ENCODE results near the gene MRPS31. TPM values are rescaled to one million over a fixed set of nuclear protein-coding genes. Genes with fewer than 3 reads are reported as not detected.

Gene MRPS31
- total RNA-seq: 22.2 TPM
- long read RNA-seq, transcript MRPS31-201 (7 exons, 1,462 nt): major isoform, 37 of 50 reads
- long read RNA-seq, partial matches to known transcripts: 5 of 50 reads
- long read RNA-seq, other reads (novel, unspliced or antisense): 7 of 50 reads

DNA sequence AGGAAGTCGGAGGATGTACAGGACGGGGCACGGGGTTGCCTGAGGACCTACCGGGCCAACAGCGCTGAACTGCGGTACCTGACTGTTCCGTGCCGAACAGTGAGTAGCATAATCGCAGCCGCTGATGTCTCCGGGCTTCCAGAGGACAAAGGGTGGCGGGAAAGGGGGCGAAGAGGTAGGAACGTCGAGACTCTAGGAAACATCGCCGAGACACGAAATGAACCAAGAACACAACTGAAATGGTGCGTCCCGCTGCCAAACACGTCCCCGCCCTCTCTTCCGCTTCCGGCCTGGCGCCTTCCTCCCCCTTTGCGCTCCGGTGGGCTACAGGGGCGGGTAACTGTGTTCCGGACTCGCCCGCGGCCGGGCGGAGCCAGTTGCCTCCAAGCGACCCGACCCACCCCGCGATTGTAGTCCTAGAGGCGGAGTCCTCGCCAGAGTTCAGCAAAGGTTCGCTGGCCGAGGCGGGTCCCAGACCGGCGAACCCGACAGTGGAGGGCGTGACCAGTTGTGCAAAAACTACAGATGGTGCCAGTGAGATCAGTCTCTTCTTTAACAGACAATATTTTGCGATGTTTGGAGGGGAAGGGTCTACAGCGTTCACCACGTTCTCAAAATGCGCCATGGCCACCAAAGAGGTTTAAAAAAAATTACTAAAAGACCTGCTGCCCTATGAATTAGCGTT is at the start of gene MRPS31:
Gene MRPS31 (minus strand): TSS at position 257 of the 685 bp plus-strand sequence. CDS start 54 bp downstream, at position 203.
- ATAC-seq (peak; percentile 100), DNase-seq (peak; percentile 97)
- no peaks in the 10 kb centered on the region for H3K27me3 ChIP-seq (ENCODE audit: low read depth)
- H3K4me1 ChIP-seq: peaks cover 16% of the 10 kb centered on the region
- H3K36me3 ChIP-seq: peaks cover 13% of the 10 kb centered on the region
- no peaks in the 10 kb centered on the region for H3K9me3 ChIP-seq
- H3K4me3 ChIP-seq: peak within 1 kb of the TSS; percentile 88
- intact Hi-C loops (cut with DNase I): no loop called here
- H3K27ac ChIP-seq: peak within 1 kb of the TSS; percentile 83
- TF ChIP-seq, protein P1, sequence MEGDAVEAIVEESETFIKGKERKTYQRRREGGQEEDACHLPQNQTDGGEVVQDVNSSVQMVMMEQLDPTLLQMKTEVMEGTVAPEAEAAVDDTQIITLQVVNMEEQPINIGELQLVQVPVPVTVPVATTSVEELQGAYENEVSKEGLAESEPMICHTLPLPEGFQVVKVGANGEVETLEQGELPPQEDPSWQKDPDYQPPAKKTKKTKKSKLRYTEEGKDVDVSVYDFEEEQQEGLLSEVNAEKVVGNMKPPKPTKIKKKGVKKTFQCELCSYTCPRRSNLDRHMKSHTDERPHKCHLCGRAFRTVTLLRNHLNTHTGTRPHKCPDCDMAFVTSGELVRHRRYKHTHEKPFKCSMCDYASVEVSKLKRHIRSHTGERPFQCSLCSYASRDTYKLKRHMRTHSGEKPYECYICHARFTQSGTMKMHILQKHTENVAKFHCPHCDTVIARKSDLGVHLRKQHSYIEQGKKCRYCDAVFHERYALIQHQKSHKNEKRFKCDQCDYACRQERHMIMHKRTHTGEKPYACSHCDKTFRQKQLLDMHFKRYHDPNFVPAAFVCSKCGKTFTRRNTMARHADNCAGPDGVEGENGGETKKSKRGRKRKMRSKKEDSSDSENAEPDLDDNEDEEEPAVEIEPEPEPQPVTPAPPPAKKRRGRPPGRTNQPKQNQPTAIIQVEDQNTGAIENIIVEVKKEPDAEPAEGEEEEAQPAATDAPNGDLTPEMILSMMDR (IDR thresholded peaks at IDR 0.05): no peak

DNA sequence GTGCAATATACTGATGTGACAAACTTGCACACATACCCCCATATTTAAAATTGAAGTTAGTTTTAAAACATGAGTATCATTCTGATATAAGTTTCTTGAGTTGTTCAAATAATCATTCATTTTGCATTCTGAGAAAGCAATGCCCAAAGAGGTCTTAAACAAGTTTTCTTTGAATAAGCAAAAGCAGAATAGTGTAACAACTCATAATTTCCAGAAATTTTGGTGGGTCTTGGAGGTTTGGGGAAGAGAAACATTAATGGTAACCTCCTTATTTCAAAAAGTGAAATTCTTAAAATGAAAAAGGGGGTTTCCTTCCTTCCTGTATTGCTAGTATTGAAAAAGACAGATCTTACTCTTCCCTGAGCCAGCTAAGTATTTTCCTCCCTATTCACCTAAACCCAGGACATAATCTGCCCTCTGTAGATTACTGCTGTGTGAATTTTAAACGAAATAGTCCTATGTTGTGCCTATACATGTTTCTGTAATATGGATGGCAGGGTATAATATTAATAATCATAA is 48.9 kb upstream of the MRPS31 start:
- H3K4me3 ChIP-seq: no peak overlapping the region
- ATAC-seq (no peak), DNase-seq (no peak)
- H3K27me3 ChIP-seq (ENCODE audit: low read depth): no peaks in the 10 kb centered on the region
- no peak overlapping the region for H3K27ac ChIP-seq
- intact Hi-C loops (cut with DNase I): no loop called here
- no peaks in the 10 kb centered on the region for H3K4me1 ChIP-seq
- TF ChIP-seq, protein P1 (IDR thresholded peaks at IDR 0.05): no peak
- H3K36me3 ChIP-seq: no peaks in the 10 kb centered on the region
- no peaks in the 10 kb centered on the region for H3K9me3 ChIP-seq

DNA sequence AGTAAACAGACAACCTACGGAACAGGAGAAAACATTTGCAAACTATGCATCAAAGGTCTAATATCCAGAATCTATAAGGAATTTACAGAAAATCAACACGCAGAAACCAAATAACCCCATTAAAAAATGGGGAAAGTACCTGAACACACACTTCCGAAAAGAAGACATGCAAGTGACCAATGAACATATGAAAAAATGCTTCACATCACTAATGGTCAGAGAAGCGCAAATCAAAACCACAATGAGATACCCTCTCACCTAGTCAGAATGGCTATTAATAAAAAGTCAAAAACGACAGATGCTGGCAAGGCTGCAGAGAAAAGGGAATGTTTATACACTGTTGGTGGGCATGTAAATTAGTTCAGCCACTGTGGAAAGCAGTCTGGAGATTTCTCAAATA is 47.9 kb upstream of the MRPS31 start:
- ATAC-seq: no peak
- Histone ChIP-seq H3K27me3 (ENCODE audit: low read depth) (no peaks in the 10 kb centered on the region), H3K4me1 (no peaks in the 10 kb centered on the region), H3K27ac (no peak overlapping the region), H3K9me3 (no peaks in the 10 kb centered on the region), H3K36me3 (no peaks in the 10 kb centered on the region), H3K4me3 (no peak overlapping the region)
- TF ChIP-seq, protein P1 (IDR thresholded peaks at IDR 0.05): no peak
- intact Hi-C loops (cut with DNase I): no loop called here
- DNase-seq: no peak

DNA sequence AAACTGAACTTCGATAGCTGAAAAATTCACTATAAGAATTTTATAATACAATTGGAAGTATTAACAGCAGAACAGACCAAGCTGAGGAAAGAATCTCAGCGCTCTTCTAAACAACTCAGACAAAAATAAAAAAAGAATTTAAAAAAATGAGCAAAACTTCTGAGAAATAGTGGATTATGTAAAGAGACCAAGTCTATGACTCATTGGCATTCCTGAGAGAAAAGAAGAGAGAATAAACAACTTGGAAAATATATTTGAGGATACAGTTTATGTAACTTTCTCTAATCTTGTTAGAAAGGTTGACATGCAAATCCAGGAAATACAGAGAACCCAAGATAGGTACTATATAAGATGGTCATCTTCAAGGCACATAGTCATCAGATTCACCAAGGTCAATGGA is 43.8 kb upstream of the MRPS31 start:
- Histone ChIP-seq H3K36me3 (peaks cover 19% of the 10 kb centered on the region), H3K27me3 (ENCODE audit: low read depth) (no peaks in the 10 kb centered on the region), H3K9me3 (no peaks in the 10 kb centered on the region), H3K4me3 (no peak overlapping the region), H3K4me1 (no peaks in the 10 kb centered on the region), H3K27ac (no peak overlapping the region)
- ATAC-seq (no peak), DNase-seq (no peak)
- intact Hi-C loops (cut with DNase I): no loop called here
- TF ChIP-seq, protein P1 (IDR thresholded peaks at IDR 0.05): no peak

DNA sequence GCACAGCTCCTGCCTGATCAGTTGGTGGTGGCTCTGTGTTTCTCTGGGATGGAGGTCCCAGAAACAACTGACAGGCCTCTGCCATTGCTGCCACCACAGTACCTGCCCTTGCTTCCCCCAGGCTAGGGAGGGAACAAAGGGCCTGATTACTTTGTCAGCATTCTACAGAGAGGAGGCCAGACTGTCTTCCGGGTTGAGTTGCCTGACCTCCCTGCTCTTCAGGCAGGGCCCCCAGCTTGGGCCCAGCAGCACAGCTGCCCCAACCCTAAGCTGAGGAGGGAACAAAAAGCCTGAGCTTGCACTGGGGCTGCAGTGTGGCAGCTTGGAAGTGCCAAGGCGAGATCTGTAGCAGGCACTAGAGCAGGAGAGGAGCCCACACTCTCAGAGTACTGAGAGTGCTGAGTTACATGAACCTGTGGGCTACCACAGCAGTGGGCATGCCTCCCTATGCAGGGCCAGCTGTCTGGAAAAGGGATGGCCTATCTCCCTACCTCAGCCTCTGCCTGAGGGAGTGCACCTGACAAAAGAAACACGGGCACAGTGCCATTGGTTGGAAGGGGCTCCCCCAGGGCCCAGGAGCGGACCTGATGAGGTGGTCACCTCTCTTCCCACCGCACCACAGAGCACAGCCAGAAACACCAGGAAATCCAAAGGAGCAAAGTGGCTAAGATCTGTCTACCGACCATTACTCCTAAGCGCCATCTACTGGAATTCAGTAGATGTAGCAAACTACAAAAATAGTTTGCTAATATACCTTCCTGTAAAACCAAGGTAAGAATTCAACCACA is 42.9 kb upstream of the MRPS31 start:
- intact Hi-C loops (cut with DNase I): no loop called here
- Histone ChIP-seq H3K4me1 (no peaks in the 10 kb centered on the region), H3K27me3 (ENCODE audit: low read depth) (no peaks in the 10 kb centered on the region), H3K27ac (no peak overlapping the region), H3K4me3 (no peak overlapping the region), H3K36me3 (peaks cover 19% of the 10 kb centered on the region), H3K9me3 (no peaks in the 10 kb centered on the region)
- DNase-seq (no peak), ATAC-seq (peak; percentile 75 to 81)
- TF ChIP-seq, protein P1 (IDR thresholded peaks at IDR 0.05): peak; percentile 50

All from lower lobe of right lung (tissue), 2 donors.